ENCODE data around the gene SIVA1.
"Not testable (repeated sequence)": the region's sequence is repeated elsewhere in the genome, so short reads cannot be mapped to it uniquely, and the experiment has no call there.

The SIVA1 gene

GRCh38 chr14:104721505-104722431, 31.2 kb upstream of the SIVA1 start:
- no peak for DNase-seq

- no peak for DNase-seq
Observed at GRCh38 chr14:104722938-104723650, 29.9 kb upstream of the SIVA1 start.

GRCh38 chr14:104723651-104724406, 29.1 kb upstream of the SIVA1 start, which contains the start of gene ADSS1:
ADSS1 (plus strand) TSS chr14:104724229; CDS start chr14:104724271, 42 bp downstream.
- peak; percentile 38 for DNase-seq

- peak; percentile 38 for DNase-seq
Observed at GRCh38 chr14:104724407-104724980, 28.5 kb upstream of the SIVA1 start.

GRCh38 chr14:104724981-104725771, 27.8 kb upstream of the SIVA1 start:
- peak; percentile 5 for DNase-seq

GRCh38 chr14:104725772-104726548, 27.0 kb upstream of the SIVA1 start:
- no peak for DNase-seq

- no peak for DNase-seq
Observed at GRCh38 chr14:104726600-104727451, 26.1 kb upstream of the SIVA1 start.

GRCh38 chr14:104728631-104729030, 24.3 kb upstream of the SIVA1 start:
- no peak for DNase-seq

GRCh38 chr14:104729176-104729834, 23.6 kb upstream of the SIVA1 start:
- not testable (repeated sequence) for DNase-seq

- no peak for DNase-seq
Observed at GRCh38 chr14:104729835-104730181, 23.1 kb upstream of the SIVA1 start.

- DNase-seq = no peak
Observed at GRCh38 chr14:104730487-104730886, 22.5 kb upstream of the SIVA1 start.

- DNase-seq = no peak
Observed at GRCh38 chr14:104731320-104732294, 21.3 kb upstream of the SIVA1 start.

GRCh38 chr14:104732355-104732804, 20.6 kb upstream of the SIVA1 start:
- DNase-seq = no peak

- DNase-seq = no peak
Observed at GRCh38 chr14:104732931-104733681, 19.8 kb upstream of the SIVA1 start.

GRCh38 chr14:104734051-104734587, 18.8 kb upstream of the SIVA1 start:
- no peak for DNase-seq

GRCh38 chr14:104734601-104734990, 18.4 kb upstream of the SIVA1 start:
- no peak for DNase-seq
